Breast epithelium (tissue), 3 donors: ENCODE data around the gene CNGA4.

ENCODE experiments used
- CTCF ChIP-seq, 3 donors: fragments of 450-650 bp; IDR thresholded peaks; one replicate each; pipeline ENCODE4 v1.5.1; 2016 to 2017; ENCODE audit warnings: antibody characterized with exemption in 3 of 3, mild to moderate bottlenecking in 3 of 3, moderate library complexity in 3 of 3
- POLR2A ChIP-seq: fragments of 450-650 bp; IDR thresholded peaks from one replicate; pipeline ENCODE4 v1.6.1; 2016; ENCODE audit warnings: antibody characterized with exemption, mild to moderate bottlenecking, moderate library complexity
- POLR2AphosphoS5 ChIP-seq, 3 donors: sonication (generic); formaldehyde crosslinking; IDR thresholded peaks; one replicate each; pipeline ENCODE4 v1.6.1; 2017; ENCODE audit warnings: antibody characterized with exemption in 3 of 3

- TF ChIP-seq CTCF (IDR thresholded peaks at IDR 0.05): no peak
- TF ChIP-seq POLR2AphosphoS5 (IDR thresholded peaks at IDR 0.05): no peak
- no peak for TF ChIP-seq POLR2A
Measured at GRCh38 chr11:6204706-6205105, 34.2 kb upstream of the CNGA4 start.
